ENCODE measurements around the gene USO1.

- TF ChIP-seq CTCF (IDR thresholded peaks at IDR 0.05): no peak
- no peak for TF ChIP-seq EZH2 (IDR thresholded peaks at IDR 0.05)
- no peak for TF ChIP-seq EZH2phosphoT487 (IDR thresholded peaks at IDR 0.05)
These were observed 107.6 kb downstream of the USO1 start for GRCh38 chr4:75831856-75832405.

Measured in neural progenitor cell (in vitro differentiated cells).